ENCODE measurements around the gene DERL2.

DERL2 gene

GRCh38 chr17:5467416-5467815, 18.6 kb downstream of the DERL2 start:
- TF ChIP-seq CTCF (IDR thresholded peaks at IDR 0.05; ENCODE audit: borderline replicate concordance, insufficient read depth, low read depth, low read length): no peak

GRCh38 chr17:5466295-5466694, 19.7 kb downstream of the DERL2 start:
- H3K4me3 ChIP-seq (ENCODE audit: low read depth, low read length): no peak overlapping the region
- TF ChIP-seq CTCF (IDR thresholded peaks at IDR 0.05; ENCODE audit: borderline replicate concordance, insufficient read depth, low read depth, low read length): no peak

More at GRCh38 chr17:5467416-5467815, 18.6 kb downstream of the DERL2 start:
- peak overlapping the region; percentile 94 for H3K4me3 ChIP-seq (ENCODE audit: low read depth, low read length)

- no peak overlapping the region for H3K4me3 ChIP-seq (ENCODE audit: low read depth, low read length)
- TF ChIP-seq CTCF (IDR thresholded peaks at IDR 0.05; ENCODE audit: borderline replicate concordance, insufficient read depth, low read depth, low read length): no peak
Measured at GRCh38 chr17:5464717-5465507, 21.1 kb downstream of the DERL2 start.

DNA sequence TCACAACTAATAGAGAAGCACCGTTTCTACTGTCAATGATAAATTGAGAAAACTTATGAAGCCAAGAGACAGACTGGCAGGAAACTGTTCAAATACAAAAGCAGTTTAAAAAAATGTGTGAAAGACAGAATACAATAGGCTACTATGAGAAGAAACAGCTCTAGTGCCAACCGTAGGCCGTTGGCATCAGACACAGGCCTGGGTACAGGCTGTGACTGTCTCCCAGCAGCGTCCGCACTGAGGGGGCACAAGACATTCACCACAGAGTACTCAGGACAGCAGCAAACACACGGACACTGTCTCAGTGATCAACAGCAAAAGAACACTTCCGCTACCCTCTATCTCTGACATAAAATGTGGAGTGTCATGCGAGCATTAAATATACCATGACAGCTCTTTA, 39.2 kb downstream of the DERL2 start:
- no peak overlapping the region for H3K4me3 ChIP-seq (ENCODE audit: low read depth, low read length)
- no peak for TF ChIP-seq CTCF (IDR thresholded peaks at IDR 0.05; ENCODE audit: borderline replicate concordance, insufficient read depth, low read depth, low read length)

DNA sequence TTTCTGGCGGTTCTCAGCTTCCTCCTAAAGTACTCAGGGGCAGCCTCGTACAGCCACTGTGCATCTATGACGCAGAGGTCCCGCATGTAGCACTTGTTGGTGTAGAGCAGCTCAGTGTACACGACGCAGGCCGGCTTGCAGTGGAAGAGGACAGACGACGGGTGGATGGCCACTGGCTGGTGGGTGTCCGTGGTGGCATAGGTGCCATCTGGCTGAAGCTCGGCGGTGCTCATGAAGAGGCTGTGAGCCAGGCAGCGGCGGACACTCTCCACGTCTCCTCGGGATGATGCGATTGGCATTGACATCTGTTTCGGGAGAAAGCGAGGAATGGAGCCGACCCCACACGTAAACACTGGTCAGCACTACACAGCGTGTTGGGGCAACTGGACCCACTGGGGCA, 41.8 kb downstream of the DERL2 start:
- H3K4me3 ChIP-seq (ENCODE audit: low read depth, low read length): no peak overlapping the region
- TF ChIP-seq CTCF (IDR thresholded peaks at IDR 0.05; ENCODE audit: borderline replicate concordance, insufficient read depth, low read depth, low read length): no peak

GRCh38 chr17:5443728-5444127, 42.2 kb downstream of the DERL2 start:
- no peak for TF ChIP-seq CTCF (IDR thresholded peaks at IDR 0.05; ENCODE audit: borderline replicate concordance, insufficient read depth, low read depth, low read length)
- no peak overlapping the region for H3K4me3 ChIP-seq (ENCODE audit: low read depth, low read length)

- no peak overlapping the region for H3K4me3 ChIP-seq (ENCODE audit: low read depth, low read length)
- no peak for TF ChIP-seq CTCF (IDR thresholded peaks at IDR 0.05; ENCODE audit: borderline replicate concordance, insufficient read depth, low read depth, low read length)
Measured at GRCh38 chr17:5439446-5439764, 46.6 kb downstream of the DERL2 start.

Measured in GM12875 (cell line).